LNCaP clone FGC (cell line): ENCODE measurements around the gene LEPR.

Experiments used
- DNase-seq: peaks from one replicate; pipeline ENCODE4 v3.0.0-alpha.2; 2011; ENCODE audit warnings: low read depth
- H3K4me3 ChIP-seq: 2 replicates; pipeline ENCODE4 v1.5.1; 2011; ENCODE audit warnings: mild to moderate bottlenecking, low read depth, low read length, control low read depth
- CTCF ChIP-seq: IDR thresholded peaks from 2 replicates; pipeline ENCODE4 v1.5.1; 2012; ENCODE audit warnings: mild to moderate bottlenecking; ENCODE audit not compliant: control insufficient read depth, insufficient read depth; ENCODE audit errors: extremely low read depth

Gene LEPR

DNA sequence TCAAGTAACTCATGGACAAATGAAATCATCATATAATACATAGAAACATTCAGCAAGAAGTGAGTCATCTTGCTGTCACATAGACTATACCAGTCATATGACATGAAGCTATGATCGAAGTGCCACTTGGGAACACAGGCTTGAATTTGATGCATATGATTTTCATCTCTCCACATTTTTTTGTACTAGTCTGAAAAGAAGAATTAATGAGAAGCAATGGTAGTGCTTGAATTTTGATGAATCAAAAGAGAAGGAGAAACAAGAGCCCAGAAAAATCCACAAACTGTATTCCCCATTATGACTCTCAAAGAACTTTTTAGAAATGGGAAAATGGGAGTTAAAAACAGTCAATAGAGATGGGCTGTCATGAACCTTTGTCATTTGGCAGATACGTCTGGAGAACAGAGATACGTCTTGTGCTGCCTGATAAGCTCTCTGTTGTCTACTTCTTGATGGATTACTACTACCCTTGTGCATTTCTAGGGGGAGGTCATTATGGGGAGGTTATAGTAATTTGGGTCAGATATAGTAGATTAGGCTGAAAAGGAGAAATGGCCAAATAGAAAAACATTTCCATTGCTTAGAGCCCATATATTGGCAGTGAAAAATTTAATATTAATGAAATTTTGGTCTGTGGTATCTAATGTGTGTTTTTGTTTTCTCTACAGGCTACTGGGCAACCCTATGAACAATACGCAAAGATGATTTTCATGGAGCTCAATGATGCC, 8.0 kb upstream of the LEPR start:
- TF ChIP-seq CTCF: no peak

GRCh38 chr1:65412984-65413375, 7.5 kb upstream of the LEPR start:
- no peak for TF ChIP-seq CTCF
- no peak overlapping the region for H3K4me3 ChIP-seq
- no peak for DNase-seq

More for the DNA sequence above, 8.0 kb upstream of the LEPR start:
- DNase-seq: no peak
- H3K4me3 ChIP-seq: no peak overlapping the region

DNA sequence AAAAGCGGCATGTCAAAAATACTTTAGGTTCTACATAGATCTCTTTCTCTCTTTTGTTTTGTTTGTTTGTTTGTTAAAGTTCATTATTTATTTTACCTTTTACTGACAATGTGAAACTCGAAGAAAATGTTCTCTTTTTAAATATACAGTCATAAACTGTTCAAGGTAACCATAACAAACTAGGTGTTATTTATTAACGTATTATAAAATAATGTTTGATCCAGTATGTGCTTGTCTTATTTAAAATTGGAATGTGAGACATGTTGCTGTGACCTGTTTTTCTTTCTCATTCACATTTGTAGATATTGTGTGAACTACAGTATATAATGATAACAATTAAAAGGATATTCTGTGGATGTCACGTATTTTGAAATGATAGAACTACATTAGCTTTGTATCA, 5.9 kb upstream of the LEPR start:
- H3K4me3 ChIP-seq: no peak overlapping the region
- TF ChIP-seq CTCF: no peak
- no peak for DNase-seq

DNA sequence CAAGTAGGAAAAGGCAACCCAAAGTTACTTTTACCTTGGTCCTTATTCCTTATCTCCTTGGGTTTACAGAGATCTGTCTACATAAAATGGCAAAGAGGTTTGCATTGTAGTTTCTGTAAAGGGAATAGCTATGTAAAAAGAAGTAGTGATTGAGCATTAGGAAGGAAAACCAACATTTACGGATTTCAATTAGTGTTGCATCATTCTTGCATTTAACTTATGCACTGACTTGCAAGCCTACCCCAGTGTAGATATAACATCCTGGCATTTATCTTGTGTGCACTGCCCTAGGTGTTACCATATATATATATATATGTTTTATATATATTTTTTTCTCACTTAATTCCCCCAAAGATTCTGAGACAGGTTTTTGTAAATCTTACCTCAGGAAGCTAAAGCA, 3.7 kb upstream of the LEPR start:
- no peak overlapping the region for H3K4me3 ChIP-seq
- no peak for TF ChIP-seq CTCF
- DNase-seq: no peak

DNA sequence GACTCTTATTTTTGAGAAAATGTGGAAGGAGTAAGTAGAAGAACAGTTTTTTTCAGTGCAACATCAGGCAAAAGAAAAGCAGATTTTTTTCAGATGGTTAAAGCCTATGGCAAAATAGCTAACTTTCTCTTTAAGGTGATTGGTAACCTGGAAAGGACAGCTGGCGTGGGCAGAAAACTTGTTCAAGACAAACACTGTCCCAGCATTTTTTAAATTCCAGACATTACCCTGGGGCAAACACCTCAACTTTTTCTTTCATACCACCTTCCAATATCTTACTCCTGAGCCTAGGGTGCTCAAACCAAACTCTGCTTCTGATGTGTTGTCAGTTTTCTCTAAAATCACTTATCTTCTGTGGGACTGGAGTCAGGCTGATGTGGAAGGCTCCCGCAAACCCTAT, 2.7 kb upstream of the LEPR start:
- TF ChIP-seq CTCF: no peak
- H3K4me3 ChIP-seq: no peak overlapping the region
- DNase-seq: no peak

DNA sequence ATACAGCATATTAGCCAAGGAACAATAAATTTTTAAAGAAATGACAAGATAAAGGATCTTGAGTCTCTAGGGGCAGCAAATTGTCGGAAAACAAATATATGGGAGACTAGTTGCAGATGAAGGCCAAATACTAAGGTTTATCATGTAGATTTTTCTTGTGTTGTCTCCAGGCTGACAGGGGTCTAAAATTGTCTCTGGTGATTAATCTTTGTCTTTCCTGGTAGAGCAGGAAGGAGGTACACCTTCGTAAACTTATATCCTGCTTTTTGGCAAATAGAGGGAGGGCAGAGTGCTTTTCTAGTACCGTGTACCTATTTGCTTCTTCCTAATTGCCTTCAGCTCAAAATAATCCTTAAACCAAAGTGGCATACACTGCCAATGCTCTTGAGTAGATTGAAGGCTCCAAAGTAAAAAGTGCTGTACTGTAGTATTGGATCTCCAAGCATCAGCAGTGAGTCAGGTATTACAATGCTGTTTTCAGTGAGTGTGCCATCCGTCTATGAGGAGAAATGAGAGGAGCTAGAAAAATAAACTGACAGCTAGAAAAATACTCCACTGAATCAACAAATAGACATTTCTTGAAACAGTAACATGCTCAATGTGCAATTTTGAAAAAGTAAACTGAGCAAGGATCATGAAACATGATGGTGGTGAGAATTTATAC, 1.8 kb upstream of the LEPR start:
- no peak for TF ChIP-seq CTCF
- no peak overlapping the region for H3K4me3 ChIP-seq
- DNase-seq: no peak
